HG03520 (cell line): ENCODE data around the gene C2orf66.

ENCODE experiments used
- ATAC-seq: cut with Tn5 transposase; IDR thresholded peaks from one replicate; pipeline ENCODE4 v1.9.1; 2021; ENCODE audit warnings: mild to moderate bottlenecking, moderate library complexity; ENCODE audit not compliant: unreplicated experiment

C2orf66 gene

GRCh38 chr2:196809260-196809659 is at the start of gene C2orf66:
Gene C2orf66, minus strand, starts transcription at chr2:196809355. Its CDS starts 19 bp downstream, at chr2:196809336.
- ATAC-seq, result no peak

GRCh38 chr2:196854629-196855028 is 45.5 kb upstream of the C2orf66 start:
- ATAC-seq, result no peak

GRCh38 chr2:196853301-196854087 is 44.3 kb upstream of the C2orf66 start:
- ATAC-seq, result no peak

- ATAC-seq, result no peak
Measured at GRCh38 chr2:196851088-196851487, 41.9 kb upstream of the C2orf66 start.

- ATAC-seq, result no peak
Measured at GRCh38 chr2:196849895-196850294, 40.7 kb upstream of the C2orf66 start.

GRCh38 chr2:196846295-196846694 is 37.1 kb upstream of the C2orf66 start:
- no peak for ATAC-seq

- ATAC-seq, result no peak
Measured at GRCh38 chr2:196845371-196845770, 36.2 kb upstream of the C2orf66 start.

- no peak for ATAC-seq
Measured at GRCh38 chr2:196840171-196840570, 31.0 kb upstream of the C2orf66 start.

GRCh38 chr2:196839574-196839973 is 30.4 kb upstream of the C2orf66 start:
- no peak for ATAC-seq

- ATAC-seq, result no peak
Measured at GRCh38 chr2:196836440-196836839, 27.3 kb upstream of the C2orf66 start.

- no peak for ATAC-seq
Measured at GRCh38 chr2:196830701-196831100, 21.5 kb upstream of the C2orf66 start.

- ATAC-seq, result no peak
Measured at GRCh38 chr2:196827356-196827755, 18.2 kb upstream of the C2orf66 start.

- no peak for ATAC-seq
Measured at GRCh38 chr2:196823750-196824522, 14.8 kb upstream of the C2orf66 start.

GRCh38 chr2:196821195-196821594 is 12.0 kb upstream of the C2orf66 start:
- ATAC-seq, result no peak

GRCh38 chr2:196808083-196808665 is 981 bp downstream of the C2orf66 start:
- ATAC-seq, result no peak

- no peak for ATAC-seq
Measured at GRCh38 chr2:196804381-196804780, 4.8 kb downstream of the C2orf66 start.

GRCh38 chr2:196802401-196802800 is 6.8 kb downstream of the C2orf66 start:
- no peak for ATAC-seq

- no peak for ATAC-seq
Measured at GRCh38 chr2:196801674-196802261, 7.4 kb downstream of the C2orf66 start.

- ATAC-seq, result no peak
Measured at GRCh38 chr2:196798980-196799379, 10.2 kb downstream of the C2orf66 start.

- no peak for ATAC-seq
Measured at GRCh38 chr2:196792865-196793264, 16.3 kb downstream of the C2orf66 start.

- peak; percentile 65 for ATAC-seq
Measured at GRCh38 chr2:196783431-196784094, 25.6 kb downstream of the C2orf66 start.
